NCI-H1694 (cell line): ENCODE measurements around the gene ARHGEF18.
A peak's percentile ranks its signal among the peaks of the same experiment; 100 is the strongest.

Source experiments
- DNase-seq: peaks from one replicate; lab custom pipeline; 2025; lab: John Stamatoyannopoulos, UW

The ARHGEF18 gene

GRCh38 chr19:7383284-7383683 is 34.5 kb downstream of the ARHGEF18 start:
- DNase-seq, result no peak

GRCh38 chr19:7385062-7385461 is 36.3 kb downstream of the ARHGEF18 start:
- no peak for DNase-seq

- no peak for DNase-seq
Measured at GRCh38 chr19:7386308-7386707, 37.6 kb downstream of the ARHGEF18 start.

GRCh38 chr19:7386769-7387168 is 38.0 kb downstream of the ARHGEF18 start:
- no peak for DNase-seq

- DNase-seq, result no peak
Measured at GRCh38 chr19:7391218-7391670, 42.5 kb downstream of the ARHGEF18 start.

GRCh38 chr19:7393459-7393858 is 44.7 kb downstream of the ARHGEF18 start:
- no peak for DNase-seq

GRCh38 chr19:7393939-7394730 is 45.4 kb downstream of the ARHGEF18 start:
- no peak for DNase-seq

GRCh38 chr19:7394731-7395359 is 46.1 kb downstream of the ARHGEF18 start:
- peak; percentile 48 for DNase-seq

GRCh38 chr19:7395360-7396066 is 46.8 kb downstream of the ARHGEF18 start:
- no peak for DNase-seq

- no peak for DNase-seq
Measured at GRCh38 chr19:7397687-7398086, 49.0 kb downstream of the ARHGEF18 start.
